Loucy (cell line): ENCODE results near the gene PCYT2.

Source experiments
- H2AFZ ChIP-seq: fragments of 200-600 bp; sonication (generic); 2 replicates; pipeline ENCODE4 v1.6.0; 2016; ENCODE audit warnings: antibody characterized with exemption, mild to moderate bottlenecking, low read length, moderate library complexity
- H3F3A ChIP-seq: fragments of 200-600 bp; 2 replicates; pipeline ENCODE4 v1.6.0; 2016; ENCODE audit warnings: antibody characterized with exemption, low read depth, mild to moderate bottlenecking
- H3K27me3 ChIP-seq: fragments of 200-600 bp; sonication (generic); 2 replicates; pipeline ENCODE4 v1.6.1; 2014; ENCODE audit warnings: low read length, mild to moderate bottlenecking; ENCODE audit not compliant: insufficient read depth, poor library complexity, severe bottlenecking
- H3K36me3 ChIP-seq: fragments of 200-600 bp; sonication (generic); 2 replicates; pipeline ENCODE4 v1.6.1; 2016; ENCODE audit warnings: low read length; ENCODE audit not compliant: insufficient read depth
- H3K4me1 ChIP-seq: fragments of 200-600 bp; sonication (generic); 2 replicates; pipeline ENCODE4 v1.5.1; 2014; ENCODE audit warnings: low read length, mild to moderate bottlenecking; ENCODE audit not compliant: insufficient read depth, poor library complexity, severe bottlenecking
- H3K4me2 ChIP-seq: fragments of 200-600 bp; sonication (generic); 2 replicates; pipeline ENCODE4 v1.6.0; 2014; ENCODE audit warnings: antibody characterized with exemption, low read length, low read depth, mild to moderate bottlenecking; ENCODE audit not compliant: poor library complexity, severe bottlenecking
- H3K4me3 ChIP-seq: fragments of 200-600 bp; sonication (generic); 2 replicates; pipeline ENCODE4 v1.5.1; 2014; ENCODE audit warnings: low read length, mild to moderate bottlenecking, mixed read lengths; ENCODE audit not compliant: poor library complexity, severe bottlenecking
- H3K79me2 ChIP-seq: fragments of 200-600 bp; sonication (generic); 2 replicates; pipeline ENCODE4 v1.6.1; 2014; ENCODE audit warnings: low read length; ENCODE audit not compliant: insufficient read depth
- H3K9ac ChIP-seq: fragments of 200-600 bp; sonication (generic); 2 replicates; pipeline ENCODE4 v1.6.0; 2014; ENCODE audit warnings: mild to moderate bottlenecking, low read depth, low read length, moderate library complexity; ENCODE audit not compliant: poor library complexity, severe bottlenecking
- H3K9me2 ChIP-seq: fragments of 200-600 bp; sonication (generic); replicated peaks from 2 replicates; pipeline ENCODE4 v1.6.1; 2016; ENCODE audit warnings: low read depth, low read length, mixed read lengths
- H3K9me3 ChIP-seq: fragments of 200-600 bp; sonication (generic); 2 replicates; pipeline ENCODE4 v1.6.1; 2014; ENCODE audit warnings: mild to moderate bottlenecking, antibody characterized with exemption, low read length, low read depth; ENCODE audit not compliant: insufficient read depth
- H4K20me1 ChIP-seq: fragments of 200-600 bp; sonication (generic); 2 replicates; pipeline ENCODE4 v1.6.0; 2014; ENCODE audit warnings: antibody characterized with exemption, low read length, mild to moderate bottlenecking; ENCODE audit not compliant: insufficient read depth, poor library complexity, severe bottlenecking
- EZH2phosphoT487 ChIP-seq: fragments of 200-600 bp; IDR thresholded peaks from 2 replicates; pipeline ENCODE4 v1.6.1; 2018; ENCODE audit warnings: antibody characterized with exemption, mild to moderate bottlenecking, moderate library complexity, borderline replicate concordance
- TF ChIP-seq, protein P1 (sequence below): fragments of 200-600 bp; sonication (generic); conservative IDR thresholded peaks from 2 replicates; pipeline ENCODE4 v1.5.1; 2014; ENCODE audit warnings: mild to moderate bottlenecking, antibody characterized with exemption, low read length

The PCYT2 gene

DNA sequence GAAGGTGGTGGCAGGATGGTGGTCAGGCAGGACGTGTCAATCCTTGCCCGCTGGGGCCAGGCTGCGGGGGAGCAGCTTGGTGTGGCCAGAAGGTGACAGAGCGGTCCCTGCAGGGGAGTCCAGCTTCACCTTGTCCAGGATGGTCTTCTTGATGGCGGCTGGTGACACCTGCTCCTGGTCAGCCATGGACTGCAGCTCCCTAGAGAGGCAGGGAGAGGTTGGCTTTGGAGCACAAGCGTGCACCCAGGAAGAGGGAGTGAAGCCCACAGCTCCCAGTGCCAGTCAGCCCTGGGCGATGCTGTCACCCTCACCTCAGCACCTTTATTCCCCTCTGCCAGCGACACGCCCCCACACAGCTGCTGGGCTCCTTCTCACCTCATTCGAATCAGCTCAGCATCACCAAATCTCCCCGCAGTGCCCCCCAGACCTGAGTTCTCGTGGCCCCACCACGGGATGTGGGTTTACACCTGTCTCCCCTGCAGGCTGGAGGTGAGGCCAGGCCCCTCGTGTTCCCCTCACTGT is 22.0 kb upstream of the PCYT2 start:
- Histone ChIP-seq H3K4me3 (no peak overlapping the region), H4K20me1 (no peaks in the 10 kb centered on the region)

DNA sequence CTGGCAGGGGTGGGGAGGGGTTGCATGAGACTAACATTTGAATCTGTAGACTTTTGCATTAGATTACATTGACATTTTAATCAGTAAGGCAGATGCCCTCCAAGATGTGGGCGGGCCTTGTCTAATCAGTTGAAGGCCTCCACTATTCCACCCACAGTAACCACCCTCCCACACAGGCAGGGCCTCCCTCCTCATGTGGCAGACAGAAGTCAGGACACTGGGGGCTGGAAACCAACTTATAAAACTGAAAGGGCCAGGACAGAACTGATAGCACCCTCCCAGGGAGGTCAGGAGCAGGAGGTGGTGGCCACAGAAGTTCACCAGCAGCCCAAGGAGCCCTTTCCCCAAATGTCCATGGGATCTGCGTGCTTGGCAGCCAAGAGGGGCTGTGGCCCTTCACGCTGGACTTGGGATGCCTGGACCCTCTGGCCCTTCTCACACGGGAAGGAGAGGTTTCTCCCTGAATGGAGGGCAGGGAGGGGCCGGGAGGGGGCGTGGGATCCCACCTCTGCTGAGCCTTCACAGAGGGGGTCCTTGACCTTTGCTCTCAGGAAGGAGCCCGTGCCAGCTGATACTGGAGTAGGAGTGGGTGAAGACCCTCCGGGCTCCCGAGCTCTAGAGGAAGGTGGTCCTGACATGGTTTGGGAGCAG is 21.3 kb upstream of the PCYT2 start:
- no peak overlapping the region for H3K4me3 ChIP-seq

More for the DNA sequence above, 22.0 kb upstream of the PCYT2 start:
- Histone ChIP-seq H3K36me3 (no peaks in the 10 kb centered on the region), H2AFZ (no peak overlapping the region), H3K27me3 (no peaks in the 10 kb centered on the region), H3K79me2 (peaks cover 6% of the 10 kb centered on the region; the same call in 1 of the 2 replicates), H3K9ac (no peak overlapping the region), H3K4me1 (no peaks in the 10 kb centered on the region), H3F3A (no peaks in the 10 kb centered on the region), H3K4me2 (no peak overlapping the region), H3K9me3 (no peaks in the 10 kb centered on the region), H3K9me2 (no peaks in the 10 kb centered on the region)
- no peak for TF ChIP-seq EZH2phosphoT487
- TF ChIP-seq, protein P1, sequence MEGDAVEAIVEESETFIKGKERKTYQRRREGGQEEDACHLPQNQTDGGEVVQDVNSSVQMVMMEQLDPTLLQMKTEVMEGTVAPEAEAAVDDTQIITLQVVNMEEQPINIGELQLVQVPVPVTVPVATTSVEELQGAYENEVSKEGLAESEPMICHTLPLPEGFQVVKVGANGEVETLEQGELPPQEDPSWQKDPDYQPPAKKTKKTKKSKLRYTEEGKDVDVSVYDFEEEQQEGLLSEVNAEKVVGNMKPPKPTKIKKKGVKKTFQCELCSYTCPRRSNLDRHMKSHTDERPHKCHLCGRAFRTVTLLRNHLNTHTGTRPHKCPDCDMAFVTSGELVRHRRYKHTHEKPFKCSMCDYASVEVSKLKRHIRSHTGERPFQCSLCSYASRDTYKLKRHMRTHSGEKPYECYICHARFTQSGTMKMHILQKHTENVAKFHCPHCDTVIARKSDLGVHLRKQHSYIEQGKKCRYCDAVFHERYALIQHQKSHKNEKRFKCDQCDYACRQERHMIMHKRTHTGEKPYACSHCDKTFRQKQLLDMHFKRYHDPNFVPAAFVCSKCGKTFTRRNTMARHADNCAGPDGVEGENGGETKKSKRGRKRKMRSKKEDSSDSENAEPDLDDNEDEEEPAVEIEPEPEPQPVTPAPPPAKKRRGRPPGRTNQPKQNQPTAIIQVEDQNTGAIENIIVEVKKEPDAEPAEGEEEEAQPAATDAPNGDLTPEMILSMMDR: no peak

DNA sequence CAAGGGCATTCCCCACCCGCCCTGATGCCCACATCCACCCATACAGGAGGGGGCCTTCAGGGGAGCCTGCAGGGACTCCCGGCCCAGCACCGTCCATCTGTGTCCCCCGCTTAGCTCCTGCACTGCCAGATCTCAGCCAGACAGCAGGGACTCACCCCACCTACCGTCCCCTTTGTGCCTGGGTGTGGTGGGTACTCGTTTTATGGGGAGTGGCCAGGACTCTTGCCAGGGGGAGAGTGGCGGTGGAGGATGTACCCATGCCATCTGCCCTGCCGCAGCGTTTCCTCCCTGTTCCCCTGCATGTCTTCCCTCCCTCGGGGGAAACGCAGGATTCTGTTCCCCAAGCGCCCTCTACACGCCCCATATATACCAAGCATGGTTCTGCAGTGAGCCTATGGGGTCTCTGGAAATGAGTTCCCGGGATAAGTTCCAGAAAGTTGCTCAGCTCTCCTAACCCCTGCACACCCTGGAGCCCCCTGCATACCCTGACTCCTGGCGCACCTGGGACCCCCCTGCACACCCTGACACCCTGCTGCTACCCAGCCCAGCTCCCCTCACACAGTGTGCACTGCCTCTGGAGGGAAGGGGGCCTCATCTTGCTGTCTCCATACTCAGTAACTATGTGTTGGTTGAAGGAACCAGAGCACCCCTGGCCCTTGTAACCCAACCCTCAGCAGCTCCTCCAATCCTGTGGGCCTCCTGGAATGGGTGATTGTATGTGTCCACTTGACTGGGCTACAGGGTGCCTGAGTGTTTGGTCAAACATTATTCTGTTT is 20.5 kb upstream of the PCYT2 start:
- no peak overlapping the region for H2AFZ ChIP-seq
- peaks cover under 1% of the 10 kb centered on the region for H3K4me1 ChIP-seq
- H3K4me3 ChIP-seq: no peak overlapping the region
- H3K27me3 ChIP-seq: no peaks in the 10 kb centered on the region
- H3K36me3 ChIP-seq: no peaks in the 10 kb centered on the region
- TF ChIP-seq EZH2phosphoT487: no peak
- TF ChIP-seq, protein P1: no peak
- H3K9me2 ChIP-seq: no peaks in the 10 kb centered on the region
- H3K9ac ChIP-seq: no peak overlapping the region
- peaks cover 8% of the 10 kb centered on the region for H3K79me2 ChIP-seq
- no peak overlapping the region for H3K4me2 ChIP-seq
- H3K9me3 ChIP-seq: no peaks in the 10 kb centered on the region
- H4K20me1 ChIP-seq: no peaks in the 10 kb centered on the region
- no peaks in the 10 kb centered on the region for H3F3A ChIP-seq

More for the DNA sequence above, 21.3 kb upstream of the PCYT2 start:
- H3K4me2 ChIP-seq: no peak overlapping the region
- H3K9ac ChIP-seq: no peak overlapping the region
- no peaks in the 10 kb centered on the region for H3F3A ChIP-seq
- H2AFZ ChIP-seq: no peak overlapping the region
- H3K4me1 ChIP-seq: no peaks in the 10 kb centered on the region
- H3K9me2 ChIP-seq: no peaks in the 10 kb centered on the region
- H3K9me3 ChIP-seq: no peaks in the 10 kb centered on the region
- H3K79me2 ChIP-seq: peaks cover 6% of the 10 kb centered on the region; the same call in 1 of the 2 replicates
- H4K20me1 ChIP-seq: no peaks in the 10 kb centered on the region
- TF ChIP-seq, protein P1: no peak
- no peak for TF ChIP-seq EZH2phosphoT487
- no peaks in the 10 kb centered on the region for H3K36me3 ChIP-seq
- no peaks in the 10 kb centered on the region for H3K27me3 ChIP-seq
